BLaER1 (cell line): ENCODE results near the gene TMEM14B.
"Not testable (repeated sequence)": the region's sequence is repeated elsewhere in the genome, so short reads cannot be mapped to it uniquely, and the experiment has no call there.

Experiments used
- H3K27ac ChIP-seq: shearing (Covaris generic); formaldehyde crosslinking; 2 replicates; pipeline ENCODE4 v1.8.1; 2022
- H3K27me3 ChIP-seq: shearing (Covaris generic); formaldehyde crosslinking; 2 replicates; pipeline ENCODE4 v1.8.1; 2022
- H3K36me3 ChIP-seq: shearing (Covaris generic); formaldehyde crosslinking; 2 replicates; pipeline ENCODE4 v1.8.1; 2022
- H3K4me1 ChIP-seq: shearing (Covaris generic); formaldehyde crosslinking; 2 replicates; pipeline ENCODE4 v1.8.1; 2022
- H3K4me2 ChIP-seq: shearing (Covaris generic); formaldehyde crosslinking; 2 replicates; pipeline ENCODE4 v1.8.1; 2022
- H3K4me3 ChIP-seq: shearing (Covaris generic); formaldehyde crosslinking; 2 replicates; pipeline ENCODE4 v1.8.1; 2022
- H3K9ac ChIP-seq: shearing (Covaris generic); formaldehyde crosslinking; 2 replicates; pipeline ENCODE4 v1.8.1; 2022
- H3K9me3 ChIP-seq: shearing (Covaris generic); formaldehyde crosslinking; 2 replicates; pipeline ENCODE4 v1.8.1; 2022
- H4K20me1 ChIP-seq: shearing (Covaris generic); formaldehyde crosslinking; 2 replicates; pipeline ENCODE4 v1.8.1; 2022
- Cebpa-rat ChIP-seq: shearing (Covaris generic); IDR thresholded peaks from 2 replicates; pipeline ENCODE4 v1.8.1; 2022

Gene TMEM14B

GRCh38 chr6:10722820-10723566, 24.6 kb upstream of the TMEM14B start, which contains the start of gene TMEM14C:
Gene TMEM14C (plus strand): TSS chr6:10723070. CDS start chr6:10724614, 1,544 bp downstream.
- H4K20me1 ChIP-seq, result no peaks in the 10 kb centered on the region
- no peaks in the 10 kb centered on the region for H3K27me3 ChIP-seq
- peak within 1 kb of the TSS; percentile 85 for H3K9ac ChIP-seq
- peak within 1 kb of the TSS; percentile 79 for H3K27ac ChIP-seq
- H3K4me1 ChIP-seq, result peaks cover 50% of the 10 kb centered on the region
- peaks cover 25% of the 10 kb centered on the region for H3K9me3 ChIP-seq
- H3K4me3 ChIP-seq, result peak within 1 kb of the TSS; percentile 77
- H3K36me3 ChIP-seq, result peaks cover 20% of the 10 kb centered on the region; the same call in 1 of the 2 replicates
- peak within 1 kb of the TSS; percentile 90 for H3K4me2 ChIP-seq
- TF ChIP-seq Cebpa-rat, result no peak

GRCh38 chr6:10723567-10723881, 24.1 kb upstream of the TMEM14B start:
- Histone ChIP-seq H3K36me3 (peaks cover 24% of the 10 kb centered on the region; the same call in 1 of the 2 replicates), H3K27me3 (no peaks in the 10 kb centered on the region), H4K20me1 (no peaks in the 10 kb centered on the region), H3K4me1 (peaks cover 55% of the 10 kb centered on the region), H3K9ac (peak overlapping the region; percentile 85), H3K27ac (peak overlapping the region; percentile 79), H3K9me3 (peaks cover 19% of the 10 kb centered on the region), H3K4me2 (peak overlapping the region; percentile 90), H3K4me3 (peak overlapping the region; percentile 77)
- TF ChIP-seq Cebpa-rat, result no peak

- H3K4me3 ChIP-seq, result no peak overlapping the region
- H3K4me2 ChIP-seq, result peak overlapping the region; percentile 90; the same call in 1 of the 2 replicates
- 0 out of 2 replicates have a peak, but pooled peaks cover 6% of the 10 kb centered on the region for H3K9me3 ChIP-seq
- H3K4me1 ChIP-seq, result peaks cover 51% of the 10 kb centered on the region
- no peak overlapping the region for H3K27ac ChIP-seq
- TF ChIP-seq Cebpa-rat, result no peak
- peaks cover 39% of the 10 kb centered on the region for H3K36me3 ChIP-seq
- H3K9ac ChIP-seq, result no peak overlapping the region
- no peaks in the 10 kb centered on the region for H3K27me3 ChIP-seq
- no peaks in the 10 kb centered on the region for H4K20me1 ChIP-seq
Observed at GRCh38 chr6:10725044-10725443, 22.6 kb upstream of the TMEM14B start.

GRCh38 chr6:10725716-10726115, 21.9 kb upstream of the TMEM14B start:
- Histone ChIP-seq H3K4me2 (no peak overlapping the region), H3K4me3 (no peak overlapping the region), H3K9ac (no peak overlapping the region), H4K20me1 (no peaks in the 10 kb centered on the region), H3K36me3 (peaks cover 46% of the 10 kb centered on the region), H3K27me3 (no peaks in the 10 kb centered on the region), H3K27ac (no peak overlapping the region), H3K9me3 (0 out of 2 replicates have a peak, but pooled peaks cover 6% of the 10 kb centered on the region), H3K4me1 (peaks cover 47% of the 10 kb centered on the region)
- no peak for TF ChIP-seq Cebpa-rat

GRCh38 chr6:10730254-10730653, 17.4 kb upstream of the TMEM14B start:
- H3K9me3 ChIP-seq, result no peaks in the 10 kb centered on the region
- peaks cover 72% of the 10 kb centered on the region for H3K36me3 ChIP-seq
- no peaks in the 10 kb centered on the region for H4K20me1 ChIP-seq
- H3K4me3 ChIP-seq, result no peak overlapping the region
- peaks cover 11% of the 10 kb centered on the region for H3K4me1 ChIP-seq
- H3K4me2 ChIP-seq, result no peak overlapping the region
- H3K27me3 ChIP-seq, result no peaks in the 10 kb centered on the region
- TF ChIP-seq Cebpa-rat, result no peak
- no peak overlapping the region for H3K27ac ChIP-seq
- no peak overlapping the region for H3K9ac ChIP-seq

GRCh38 chr6:10733151-10733715, 14.4 kb upstream of the TMEM14B start:
- peaks cover 3% of the 10 kb centered on the region for H3K4me1 ChIP-seq
- no peak overlapping the region for H3K9ac ChIP-seq
- no peaks in the 10 kb centered on the region for H4K20me1 ChIP-seq
- no peak for TF ChIP-seq Cebpa-rat
- no peak overlapping the region for H3K4me2 ChIP-seq
- H3K27me3 ChIP-seq, result no peaks in the 10 kb centered on the region
- H3K4me3 ChIP-seq, result no peak overlapping the region
- H3K27ac ChIP-seq, result no peak overlapping the region
- peaks cover 56% of the 10 kb centered on the region for H3K36me3 ChIP-seq
- no peaks in the 10 kb centered on the region for H3K9me3 ChIP-seq

GRCh38 chr6:10733863-10734262, 13.7 kb upstream of the TMEM14B start:
- Histone ChIP-seq H3K9me3 (no peaks in the 10 kb centered on the region), H3K4me1 (no peaks in the 10 kb centered on the region), H3K9ac (no peak overlapping the region), H3K36me3 (peaks cover 50% of the 10 kb centered on the region), H4K20me1 (no peaks in the 10 kb centered on the region), H3K4me3 (no peak overlapping the region), H3K27ac (no peak overlapping the region), H3K4me2 (no peak overlapping the region), H3K27me3 (no peaks in the 10 kb centered on the region)
- no peak for TF ChIP-seq Cebpa-rat

- no peaks in the 10 kb centered on the region for H3K4me1 ChIP-seq
- no peak overlapping the region for H3K4me3 ChIP-seq
- H3K27ac ChIP-seq, result no peak overlapping the region
- H3K36me3 ChIP-seq, result peaks cover 23% of the 10 kb centered on the region
- no peaks in the 10 kb centered on the region for H3K27me3 ChIP-seq
- no peaks in the 10 kb centered on the region for H4K20me1 ChIP-seq
- H3K9ac ChIP-seq, result no peak overlapping the region
- no peak for TF ChIP-seq Cebpa-rat
- H3K4me2 ChIP-seq, result no peak overlapping the region
- H3K9me3 ChIP-seq, result no peaks in the 10 kb centered on the region
Observed at GRCh38 chr6:10736731-10737130, 10.9 kb upstream of the TMEM14B start.

- H3K27me3 ChIP-seq, result no peaks in the 10 kb centered on the region
- H3K4me1 ChIP-seq, result no peaks in the 10 kb centered on the region
- H3K36me3 ChIP-seq, result no peaks in the 10 kb centered on the region
- TF ChIP-seq Cebpa-rat, result no peak
- no peaks in the 10 kb centered on the region for H4K20me1 ChIP-seq
- no peaks in the 10 kb centered on the region for H3K9me3 ChIP-seq
- no peak overlapping the region for H3K4me2 ChIP-seq
- H3K9ac ChIP-seq, result no peak overlapping the region
- no peak overlapping the region for H3K27ac ChIP-seq
- no peak overlapping the region for H3K4me3 ChIP-seq
Observed at GRCh38 chr6:10740061-10740460, 7.5 kb upstream of the TMEM14B start.

GRCh38 chr6:10741643-10742042, 6.0 kb upstream of the TMEM14B start:
- not testable (repeated sequence) for H3K4me1 ChIP-seq, H3K27me3 ChIP-seq, H3K36me3 ChIP-seq, H3K27ac ChIP-seq, H3K9me3 ChIP-seq, H3K4me3 ChIP-seq, H3K4me2 ChIP-seq, H4K20me1 ChIP-seq, H3K9ac ChIP-seq
